Stomach (tissue), 9 donors: ENCODE measurements around the gene C20orf173. TPM values are rescaled to one million over a fixed set of nuclear protein-coding genes. Genes with fewer than 3 reads are reported as not detected.
"Not testable (repeated sequence)": the region's sequence is repeated elsewhere in the genome, so short reads cannot be mapped to it uniquely, and the experiment has no call there.

Experiments
- DNase-seq, 2 donors: peaks; one replicate each; pipeline versions ENCODE4 v3.0.0 to v3.0.0-alpha.2; 2013 to 2019
- H3K27ac ChIP-seq, 5 donors: fragments of 200-600 bp in 4 of 5; sonication (generic) in 4 of 5; one replicate each; pipeline ENCODE4 v1.5.1; 2013 to 2019; ENCODE audit warnings: mild to moderate bottlenecking in 1 of 5, moderate library complexity in 1 of 5
- H3K27me3 ChIP-seq, 3 donors: fragments of 200-600 bp; sonication (generic); one replicate each; pipeline ENCODE4 v1.5.1; 2017 to 2019; ENCODE audit warnings: mixed run types in 1 of 3
- H3K36me3 ChIP-seq, 4 donors: fragments of 200-600 bp; sonication (generic); 1 replicate in 3 of 4; 2 replicates in 1 of 4; pipeline ENCODE4 v1.5.1; 2016 to 2019
- H3K4me1 ChIP-seq, 4 donors: fragments of 200-600 bp; sonication (generic); one replicate each; pipeline ENCODE4 v1.5.1; 2016 to 2019
- H3K4me3 ChIP-seq, 4 donors: fragments of 200-600 bp; sonication (generic) in 3 of 4; one replicate each; pipeline ENCODE4 v1.5.1; 2016 to 2019; ENCODE audit warnings: mild to moderate bottlenecking in 1 of 4
- H3K9me3 ChIP-seq, 4 donors: fragments of 200-600 bp; sonication (generic); one replicate each; pipeline ENCODE4 v1.5.1; 2016 to 2019
- EP300 ChIP-seq: sonication (generic); formaldehyde crosslinking; IDR thresholded peaks from one replicate; pipeline ENCODE4 v1.6.1; 2017; ENCODE audit warnings: antibody characterized with exemption
- POLR2A ChIP-seq, 4 donors: fragments of 450-650 bp; IDR thresholded peaks; one replicate each; pipeline ENCODE4 v1.6.1; 2016; ENCODE audit warnings: antibody characterized with exemption in 4 of 4, control low read depth in 2 of 4, mild to moderate bottlenecking in 1 of 4, moderate library complexity in 1 of 4
- POLR2AphosphoS5 ChIP-seq, 3 donors: sonication (generic); formaldehyde crosslinking; IDR thresholded peaks; one replicate each; pipeline ENCODE4 v1.6.1; 2016; ENCODE audit warnings: antibody characterized with exemption in 3 of 3
- WGBS, 5 donors: extraction: QIAGEN DNeasy Blood & Tissue Kit in 3 of 5; methylation state at CpG; one replicate each; pipeline versions ENCODE4 v1.1.5 to v1.1.7; 2013 to 2018; 5-methylcytosine and 5-hydroxymethylcytosine counted together
- intact Hi-C: fragments of 100-400 bp; cut with DNase I; formaldehyde crosslinking; loops from one replicate; pipeline ENCODE4 v1.15.1; 2023; ENCODE audit warnings: low total_unique reads
- polyA plus RNA-seq, 3 donors: library from polyadenylated mRNA; stranded (reverse); fragments of 200-250 nt; gene quantifications; one replicate each; pipeline ENCODE4 v1.2.3, GENCODE V29; 2013
- total RNA-seq, 5 donors: library from RNA; depleted of rRNA; stranded (reverse); fragments of >200 nt; gene quantifications; one replicate each; pipeline versions ENCODE4 v1.1.0 to v1.2.3, GENCODE V29; 2014 to 2016
- TF ChIP-seq, protein P1 (sequence below), 7 experiments: fragments of 450-650 bp in 4 of 7; fragments of 200-600 bp in 3 of 7; sonication (generic) in 3 of 7; IDR thresholded peaks; one replicate each; pipeline ENCODE4 v1.5.1; 2016 to 2019; ENCODE audit warnings: antibody characterized with exemption in 7 of 7, control low read depth in 2 of 7, mild to moderate bottlenecking in 1 of 7
- donor health status: healthy with polysubstance abuse.
- donor health status: Bipolar disorder and iron deficiency.
- donor health status: healthy.

Gene C20orf173
- total and polyA plus RNA-seq, 8 donors = not detected

- Histone ChIP-seq H3K27ac (no peak overlapping the region), H3K9me3 (no peaks in the 10 kb centered on the region), H3K4me1 (no peaks in the 10 kb centered on the region), H3K4me3 (no peak overlapping the region), H3K36me3 (peaks cover 44 to 84% (median 76%) of the 10 kb centered on the region in 4 donors), H3K27me3 (no peaks in the 10 kb centered on the region)
- no peak for DNase-seq
- intact Hi-C loops = no loop called here
- TF ChIP-seq POLR2AphosphoS5 (IDR thresholded peaks at IDR 0.05) (no peak), EP300 (no peak), POLR2A (IDR thresholded peaks at IDR 0.05) (no peak)
- TF ChIP-seq, protein P1, sequence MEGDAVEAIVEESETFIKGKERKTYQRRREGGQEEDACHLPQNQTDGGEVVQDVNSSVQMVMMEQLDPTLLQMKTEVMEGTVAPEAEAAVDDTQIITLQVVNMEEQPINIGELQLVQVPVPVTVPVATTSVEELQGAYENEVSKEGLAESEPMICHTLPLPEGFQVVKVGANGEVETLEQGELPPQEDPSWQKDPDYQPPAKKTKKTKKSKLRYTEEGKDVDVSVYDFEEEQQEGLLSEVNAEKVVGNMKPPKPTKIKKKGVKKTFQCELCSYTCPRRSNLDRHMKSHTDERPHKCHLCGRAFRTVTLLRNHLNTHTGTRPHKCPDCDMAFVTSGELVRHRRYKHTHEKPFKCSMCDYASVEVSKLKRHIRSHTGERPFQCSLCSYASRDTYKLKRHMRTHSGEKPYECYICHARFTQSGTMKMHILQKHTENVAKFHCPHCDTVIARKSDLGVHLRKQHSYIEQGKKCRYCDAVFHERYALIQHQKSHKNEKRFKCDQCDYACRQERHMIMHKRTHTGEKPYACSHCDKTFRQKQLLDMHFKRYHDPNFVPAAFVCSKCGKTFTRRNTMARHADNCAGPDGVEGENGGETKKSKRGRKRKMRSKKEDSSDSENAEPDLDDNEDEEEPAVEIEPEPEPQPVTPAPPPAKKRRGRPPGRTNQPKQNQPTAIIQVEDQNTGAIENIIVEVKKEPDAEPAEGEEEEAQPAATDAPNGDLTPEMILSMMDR (IDR thresholded peaks at IDR 0.05) = no peak
- 91 to 98% (median 96%) methylated on average over 8 of the region's 8 CpGs for WGBS, 5 donors
Measured at GRCh38 chr20:35556871-35557270, 27.4 kb upstream of the C20orf173 start.

DNA sequence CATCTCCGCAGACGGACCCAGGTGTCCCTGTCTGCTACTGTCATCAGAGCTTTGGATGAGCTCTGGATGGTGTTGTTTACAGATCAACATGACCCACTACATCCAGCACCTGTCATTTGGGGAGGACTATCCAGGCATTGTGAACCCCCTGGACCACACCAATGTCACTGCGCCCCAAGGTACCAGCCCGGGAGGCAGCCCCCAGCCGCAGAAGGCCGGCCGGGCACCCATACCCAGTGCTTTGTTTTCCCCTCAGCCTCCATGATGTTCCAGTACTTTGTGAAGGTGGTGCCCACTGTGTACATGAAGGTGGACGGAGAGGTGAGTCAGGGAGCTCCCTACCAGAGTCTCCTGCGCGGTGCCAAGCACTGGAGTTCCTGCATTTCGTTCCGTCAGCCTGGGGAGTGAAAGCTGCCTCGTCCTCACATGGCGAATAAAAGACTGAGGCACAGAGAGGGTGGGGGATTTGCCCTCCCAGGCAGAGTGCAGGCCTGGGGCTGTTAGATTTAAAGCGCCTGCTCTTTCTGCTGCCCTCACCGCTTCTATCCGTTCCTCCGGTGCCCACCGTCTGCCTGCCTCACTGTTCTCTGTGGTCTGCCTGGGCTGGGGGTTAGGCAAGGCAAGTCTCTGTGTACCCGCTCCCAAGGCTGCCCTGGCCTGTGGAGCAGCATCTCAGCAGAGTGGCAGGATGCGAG, 26.6 kb upstream of the C20orf173 start:
- DNase-seq = no peak
- 95 to 97% (median 96%) methylated on average over 15 to 21 of the region's 21 CpGs for WGBS, 5 donors
- no peaks in the 10 kb centered on the region for H3K27me3 ChIP-seq
- no peaks in the 10 kb centered on the region for H3K4me1 ChIP-seq
- no peaks in the 10 kb centered on the region for H3K9me3 ChIP-seq
- H3K27ac ChIP-seq = no peak overlapping the region
- TF ChIP-seq POLR2A (IDR thresholded peaks at IDR 0.05) = no peak
- H3K4me3 ChIP-seq = no peak overlapping the region
- peaks cover 49 to 89% (median 84%) of the 10 kb centered on the region in 4 donors for H3K36me3 ChIP-seq
- intact Hi-C loops = no loop called here

DNA sequence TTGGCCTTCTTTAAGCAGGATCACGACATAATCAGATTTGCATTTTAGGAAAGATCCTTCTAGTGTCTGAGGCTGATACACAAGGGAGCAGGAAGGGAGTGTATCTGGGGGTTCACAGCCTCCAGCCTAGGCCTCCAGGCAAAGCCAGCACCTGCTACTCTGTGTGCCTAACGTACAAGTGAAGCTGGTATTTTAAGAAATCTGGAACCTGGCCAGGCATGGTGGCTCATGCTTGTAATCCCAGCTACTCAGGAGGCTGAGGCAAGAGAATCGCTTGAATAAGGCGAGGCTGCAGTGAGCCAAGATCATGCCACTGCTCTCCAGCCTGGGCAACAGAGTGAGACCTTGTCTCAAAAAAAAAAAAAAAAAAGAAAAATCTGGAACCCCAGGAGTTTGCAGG, 26.0 kb upstream of the C20orf173 start:
- peaks cover 55 to 96% (median 90%) of the 10 kb centered on the region in 4 donors for H3K36me3 ChIP-seq

DNA sequence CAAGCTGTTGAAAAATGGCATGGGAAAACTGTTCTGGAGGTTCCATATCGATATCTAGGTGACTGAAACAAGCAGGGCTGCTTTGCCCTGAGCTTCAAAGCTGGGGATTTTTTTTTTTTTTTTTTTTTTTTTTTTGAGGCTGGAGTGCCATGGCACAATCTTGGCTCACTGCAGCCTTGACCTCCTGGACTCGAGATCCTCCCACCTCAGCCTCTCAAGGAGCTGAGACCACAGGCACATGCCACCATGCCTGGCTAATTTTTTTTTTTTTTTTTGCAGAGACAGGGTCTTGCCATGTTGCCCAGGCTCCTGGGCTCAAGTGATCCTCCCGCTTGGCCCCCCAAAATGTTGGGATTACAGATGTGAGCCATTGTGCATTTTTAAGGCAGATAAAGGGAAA, 23.5 kb upstream of the C20orf173 start:
- WGBS, 5 donors = 85 to 98% (median 90%) methylated on average over 3 of the region's 3 CpGs
- H3K4me3 ChIP-seq = no peak overlapping the region
- H3K4me1 ChIP-seq = no peaks in the 10 kb centered on the region
- TF ChIP-seq POLR2A (IDR thresholded peaks at IDR 0.05) = no peak
- DNase-seq = no peak
- peaks cover 76 to 100% (median 99%) of the 10 kb centered on the region in 4 donors for H3K36me3 ChIP-seq
- H3K9me3 ChIP-seq = no peaks in the 10 kb centered on the region
- H3K27ac ChIP-seq = no peak overlapping the region
- H3K27me3 ChIP-seq = no peaks in the 10 kb centered on the region
- intact Hi-C loops = no loop called here

More for the DNA sequence above, 26.0 kb upstream of the C20orf173 start:
- H3K9me3 ChIP-seq, DNase-seq, H3K4me1 ChIP-seq, H3K27me3 ChIP-seq, H3K4me3 ChIP-seq, intact Hi-C loops, H3K27ac ChIP-seq: not testable (repeated sequence)
- WGBS, 5 donors = 74 to 82% (median 77%) methylated on average over 4 of the region's 4 CpGs

GRCh38 chr20:35551503-35551902, 22.1 kb upstream of the C20orf173 start:
- Histone ChIP-seq H3K9me3 (no peaks in the 10 kb centered on the region), H3K4me1 (no peaks in the 10 kb centered on the region), H3K4me3 (no peak overlapping the region), H3K27ac (no peak overlapping the region), H3K36me3 (peaks cover 71 to 100% (median 98%) of the 10 kb centered on the region in 4 donors), H3K27me3 (no peaks in the 10 kb centered on the region)
- no peak for TF ChIP-seq POLR2AphosphoS5 (IDR thresholded peaks at IDR 0.05)
- TF ChIP-seq, protein P1 (IDR thresholded peaks at IDR 0.05) = no peak
- no peak for TF ChIP-seq EP300
- TF ChIP-seq POLR2A (IDR thresholded peaks at IDR 0.05) = no peak
- 62 to 82% (median 76%) methylated on average over 4 of the region's 4 CpGs for WGBS, 5 donors
- intact Hi-C loops = no loop called here
- DNase-seq = no peak

DNA sequence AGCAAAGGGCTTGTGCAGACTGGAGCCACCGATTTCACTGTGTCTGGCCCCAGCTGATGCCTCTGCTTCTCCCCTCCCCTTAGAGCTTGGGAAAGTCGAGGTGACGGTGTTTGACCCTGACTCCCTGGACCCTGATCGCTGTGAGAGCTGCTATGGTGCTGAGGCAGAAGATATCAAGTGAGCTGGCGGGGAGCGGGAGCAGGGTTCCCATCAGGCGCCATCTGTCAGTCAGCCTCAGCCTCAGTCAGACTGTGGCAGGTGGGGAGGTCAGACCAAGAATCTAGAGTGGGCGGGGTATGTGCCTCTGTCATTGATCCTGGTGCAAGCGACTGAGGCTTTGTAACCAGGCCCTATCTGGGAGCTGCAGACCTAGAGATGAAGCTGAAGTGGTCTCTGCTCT, 17.9 kb upstream of the C20orf173 start:
- Histone ChIP-seq H3K36me3 (peaks cover 47 to 92% (median 89%) of the 10 kb centered on the region in 4 donors), H3K9me3 (no peaks in the 10 kb centered on the region), H3K4me1 (peaks cover 9 to 14% (median 9%) of the 10 kb centered on the region in 4 donors), H3K4me3 (no peak overlapping the region), H3K27me3 (no peaks in the 10 kb centered on the region), H3K27ac (no peak overlapping the region)
- no peak for TF ChIP-seq EP300
- TF ChIP-seq, protein P1 (IDR thresholded peaks at IDR 0.05) = no peak
- TF ChIP-seq POLR2A (IDR thresholded peaks at IDR 0.05) = no peak
- no peak for TF ChIP-seq POLR2AphosphoS5 (IDR thresholded peaks at IDR 0.05)
- intact Hi-C loops = no loop called here
- DNase-seq = no peak
- WGBS, 5 donors = 86 to 94% (median 92%) methylated on average over 8 to 9 of the region's 9 CpGs
